H1 (cell line): Measurements from ENCODE around the gene HIC1.

Experiments
- JUN ChIP-seq: IDR thresholded peaks from 2 replicates; pipeline ENCODE4 v1.6.1; 2011; ENCODE audit warnings: low read depth, mild to moderate bottlenecking, improper control_type of control experiment, low read length
- MAFK ChIP-seq: IDR thresholded peaks from 2 replicates; pipeline ENCODE4 v1.6.1; 2012; ENCODE audit warnings: low read depth, mild to moderate bottlenecking, improper control_type of control experiment, low read length
- ZNF274 ChIP-seq: IDR thresholded peaks from 2 replicates; pipeline ENCODE4 v1.7.0; 2012; ENCODE audit warnings: low read length, borderline replicate concordance; ENCODE audit errors: extremely low read depth

DNA sequence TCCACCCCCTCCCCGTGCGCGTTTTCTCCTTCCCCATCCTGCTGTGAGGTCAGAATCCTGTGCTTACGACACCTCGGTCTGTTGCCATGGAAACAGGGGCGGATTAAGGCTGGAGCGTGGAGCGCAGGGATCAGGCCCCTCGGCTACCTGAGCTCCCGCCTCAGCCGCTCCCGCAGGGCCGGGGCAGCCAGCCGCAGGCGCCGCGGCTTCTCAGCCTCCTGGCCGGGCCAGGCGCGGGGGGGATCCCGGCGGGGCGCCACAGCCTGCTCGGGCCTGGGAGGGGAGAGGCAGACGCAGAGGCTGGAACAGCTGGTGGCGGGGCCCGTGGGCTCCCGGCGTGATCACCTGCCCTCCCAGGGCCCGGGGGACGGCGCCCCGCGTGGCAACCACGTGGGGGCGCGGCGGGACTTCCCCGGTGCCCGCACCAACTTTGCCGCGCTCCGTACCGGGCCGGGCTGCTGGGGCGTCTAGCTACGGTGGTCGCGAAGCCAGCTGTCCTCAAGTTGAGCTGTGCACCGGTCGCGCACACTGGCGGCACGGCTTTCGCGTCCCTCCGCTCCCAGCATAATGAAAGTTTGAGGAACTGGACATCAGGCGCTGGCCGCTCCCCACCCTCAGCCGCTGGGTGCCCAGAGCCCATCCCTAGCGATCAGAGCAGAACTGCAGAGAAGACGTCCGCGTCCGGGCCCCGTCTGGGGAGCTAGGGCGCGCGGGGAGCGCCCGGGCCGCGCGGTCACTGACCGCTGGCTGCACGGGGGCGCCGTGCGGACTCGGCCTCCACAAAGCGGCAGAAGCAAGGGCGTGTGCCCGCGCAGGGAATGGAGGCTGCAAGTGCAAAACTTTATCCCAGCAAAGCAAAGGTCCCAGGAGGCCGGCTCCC is 31.0 kb upstream of the HIC1 start:
- no peak for TF ChIP-seq ZNF274
- TF ChIP-seq MAFK, result no peak
- TF ChIP-seq JUN, result no peak
